ENCODE data around the gene TRIM54.

DNA sequence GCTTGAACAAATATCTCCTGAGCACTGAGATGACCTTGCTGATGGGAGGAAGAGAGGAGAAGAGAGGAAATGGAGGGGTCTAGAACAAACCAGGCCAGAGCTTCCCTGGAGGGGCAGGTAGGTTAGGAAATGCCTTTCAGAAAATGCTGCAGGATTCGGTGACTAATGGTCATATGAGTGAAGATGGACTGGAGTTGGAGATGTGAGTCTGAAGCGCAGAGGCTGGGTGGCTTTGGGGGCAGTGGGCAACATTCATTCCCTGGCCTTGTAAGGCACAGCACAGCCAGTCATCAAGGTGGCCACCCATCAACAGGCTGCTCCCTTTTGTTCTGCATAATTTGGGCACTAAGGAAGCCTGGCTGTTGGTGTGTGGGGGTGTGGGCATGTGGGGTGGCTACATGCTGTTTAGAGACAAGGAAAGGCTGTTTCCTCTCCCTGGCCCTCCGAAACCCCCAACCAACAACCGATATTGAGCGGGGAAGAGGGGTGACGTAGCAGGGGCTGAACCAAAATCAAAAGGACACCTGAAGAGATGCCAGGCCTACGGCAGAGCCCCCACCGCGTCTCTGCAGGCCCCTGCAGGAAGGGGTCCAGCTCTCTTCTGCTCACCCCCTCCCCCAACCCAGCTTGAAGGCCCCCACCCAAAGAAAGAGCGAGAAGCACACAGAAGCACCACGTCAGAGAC lies 20.8 kb upstream of the TRIM54 start:
- no peak for TF ChIP-seq RFX5 (IDR thresholded peaks at IDR 0.05; ENCODE audit: low read depth, low read length)
- TF ChIP-seq, protein P1, sequence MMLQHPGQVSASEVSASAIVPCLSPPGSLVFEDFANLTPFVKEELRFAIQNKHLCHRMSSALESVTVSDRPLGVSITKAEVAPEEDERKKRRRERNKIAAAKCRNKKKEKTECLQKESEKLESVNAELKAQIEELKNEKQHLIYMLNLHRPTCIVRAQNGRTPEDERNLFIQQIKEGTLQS (IDR thresholded peaks at IDR 0.05) = no peak
- TF ChIP-seq, protein P1 (CRISPR knock-in tag; conservative IDR thresholded peaks at IDR 0.05) = no peak
- no peak for TF ChIP-seq YY1 (IDR thresholded peaks at IDR 0.05; ENCODE audit: borderline replicate concordance in 1 of 3, control insufficient read depth in 1 of 3, extremely low read depth in 1 of 3, insufficient read depth in 3 of 3, insufficient read length in 1 of 3, insufficient replicate concordance in 2 of 3, low read depth in 1 of 3, low read length in 2 of 3)
- TF ChIP-seq, protein P2, sequence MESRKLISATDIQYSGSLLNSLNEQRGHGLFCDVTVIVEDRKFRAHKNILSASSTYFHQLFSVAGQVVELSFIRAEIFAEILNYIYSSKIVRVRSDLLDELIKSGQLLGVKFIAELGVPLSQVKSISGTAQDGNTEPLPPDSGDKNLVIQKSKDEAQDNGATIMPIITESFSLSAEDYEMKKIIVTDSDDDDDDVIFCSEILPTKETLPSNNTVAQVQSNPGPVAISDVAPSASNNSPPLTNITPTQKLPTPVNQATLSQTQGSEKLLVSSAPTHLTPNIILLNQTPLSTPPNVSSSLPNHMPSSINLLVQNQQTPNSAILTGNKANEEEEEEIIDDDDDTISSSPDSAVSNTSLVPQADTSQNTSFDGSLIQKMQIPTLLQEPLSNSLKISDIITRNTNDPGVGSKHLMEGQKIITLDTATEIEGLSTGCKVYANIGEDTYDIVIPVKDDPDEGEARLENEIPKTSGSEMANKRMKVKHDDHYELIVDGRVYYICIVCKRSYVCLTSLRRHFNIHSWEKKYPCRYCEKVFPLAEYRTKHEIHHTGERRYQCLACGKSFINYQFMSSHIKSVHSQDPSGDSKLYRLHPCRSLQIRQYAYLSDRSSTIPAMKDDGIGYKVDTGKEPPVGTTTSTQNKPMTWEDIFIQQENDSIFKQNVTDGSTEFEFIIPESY (CRISPR knock-in tag; IDR thresholded peaks at IDR 0.05) = no peak
- no peak for TF ChIP-seq ZNF24 (IDR thresholded peaks at IDR 0.05)
- no peak for TF ChIP-seq ZZZ3 (IDR thresholded peaks at IDR 0.05)
- no peak for TF ChIP-seq ZNF224 (CRISPR knock-in tag; IDR thresholded peaks at IDR 0.05)
- no peak for TF ChIP-seq PPARD (CRISPR knock-in tag; IDR thresholded peaks at IDR 0.05)
- no peak for TF ChIP-seq BHLHE40 (IDR thresholded peaks at IDR 0.05; ENCODE audit: low read length)
- no peak for TF ChIP-seq RAD21 (CRISPR knock-in tag; conservative IDR thresholded peaks at IDR 0.05 in 1 of 2, IDR thresholded peaks at IDR 0.05 in 1 of 2)
- TF ChIP-seq SIRT6 (IDR thresholded peaks at IDR 0.05; ENCODE audit: low read depth, low read length) = no peak
- TF ChIP-seq, protein P3, sequence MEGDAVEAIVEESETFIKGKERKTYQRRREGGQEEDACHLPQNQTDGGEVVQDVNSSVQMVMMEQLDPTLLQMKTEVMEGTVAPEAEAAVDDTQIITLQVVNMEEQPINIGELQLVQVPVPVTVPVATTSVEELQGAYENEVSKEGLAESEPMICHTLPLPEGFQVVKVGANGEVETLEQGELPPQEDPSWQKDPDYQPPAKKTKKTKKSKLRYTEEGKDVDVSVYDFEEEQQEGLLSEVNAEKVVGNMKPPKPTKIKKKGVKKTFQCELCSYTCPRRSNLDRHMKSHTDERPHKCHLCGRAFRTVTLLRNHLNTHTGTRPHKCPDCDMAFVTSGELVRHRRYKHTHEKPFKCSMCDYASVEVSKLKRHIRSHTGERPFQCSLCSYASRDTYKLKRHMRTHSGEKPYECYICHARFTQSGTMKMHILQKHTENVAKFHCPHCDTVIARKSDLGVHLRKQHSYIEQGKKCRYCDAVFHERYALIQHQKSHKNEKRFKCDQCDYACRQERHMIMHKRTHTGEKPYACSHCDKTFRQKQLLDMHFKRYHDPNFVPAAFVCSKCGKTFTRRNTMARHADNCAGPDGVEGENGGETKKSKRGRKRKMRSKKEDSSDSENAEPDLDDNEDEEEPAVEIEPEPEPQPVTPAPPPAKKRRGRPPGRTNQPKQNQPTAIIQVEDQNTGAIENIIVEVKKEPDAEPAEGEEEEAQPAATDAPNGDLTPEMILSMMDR (IDR thresholded peaks at IDR 0.05 in 2 of 3, conservative IDR thresholded peaks at IDR 0.05 in 1 of 3; ENCODE audit: insufficient read depth in 2 of 3, low read depth in 1 of 3, low read length in 3 of 3) = no peak
- TF ChIP-seq EP300 (IDR thresholded peaks at IDR 0.05; ENCODE audit: low read length) = no peak
